GM19240 (cell line): ENCODE measurements around the gene APP.

Experiments
- DNase-seq: peaks from one replicate; pipeline ENCODE4 v3.0.0; 2011; ENCODE audit warnings: low spot score; ENCODE audit not compliant: insufficient read length

The APP gene

DNA sequence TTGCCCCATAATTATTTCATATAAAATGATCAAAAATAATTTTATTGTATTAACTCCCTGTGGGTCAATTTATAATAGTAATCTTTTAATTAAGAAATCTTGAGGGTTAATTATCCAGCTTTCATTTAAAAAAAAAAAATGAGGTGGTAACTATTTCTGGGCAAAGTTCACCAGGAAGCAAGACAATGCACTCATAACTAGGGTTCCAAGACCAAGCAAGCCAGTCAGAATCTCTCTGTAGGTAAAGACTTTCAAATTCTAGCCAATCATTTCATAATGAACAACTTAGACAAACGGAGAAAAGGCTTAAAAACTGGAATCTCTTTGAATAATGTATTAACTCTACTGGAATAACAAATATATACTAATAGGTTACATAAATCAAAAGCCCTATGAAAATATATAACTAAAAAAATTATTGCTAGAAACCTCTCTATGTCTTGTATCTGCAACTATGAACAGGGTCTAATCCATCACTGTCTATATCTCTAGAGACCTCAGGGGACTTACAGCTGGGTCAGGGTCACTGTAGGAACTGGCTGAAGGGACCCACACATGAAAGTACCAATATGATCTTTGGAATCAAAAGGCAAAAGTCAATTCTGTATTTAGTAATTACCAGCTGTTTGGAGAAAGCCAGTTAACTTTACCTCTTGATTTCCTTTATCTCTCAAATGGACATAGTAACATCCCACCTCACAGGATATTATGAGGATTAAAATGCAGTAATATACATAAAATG is 43.3 kb downstream of the APP start:
- no peak for DNase-seq

DNA sequence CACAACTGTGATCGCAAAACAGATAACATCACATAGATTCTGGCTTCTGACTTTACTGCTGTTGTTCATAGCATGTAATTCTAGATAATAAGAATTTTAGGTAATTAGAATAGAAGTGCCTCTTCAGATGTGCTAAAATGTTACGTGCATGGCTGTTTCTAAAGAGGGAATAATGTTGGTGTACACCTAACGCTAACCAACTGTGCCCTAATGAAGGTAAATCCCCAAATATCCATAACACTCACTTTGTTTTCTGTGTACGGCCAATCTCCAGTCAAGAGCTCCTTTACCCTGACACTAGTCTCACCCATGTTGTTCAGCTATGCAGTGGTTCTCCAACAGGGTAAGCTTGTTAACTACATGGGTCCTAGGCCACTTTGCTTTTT is 44.4 kb downstream of the APP start:
- no peak for DNase-seq

DNA sequence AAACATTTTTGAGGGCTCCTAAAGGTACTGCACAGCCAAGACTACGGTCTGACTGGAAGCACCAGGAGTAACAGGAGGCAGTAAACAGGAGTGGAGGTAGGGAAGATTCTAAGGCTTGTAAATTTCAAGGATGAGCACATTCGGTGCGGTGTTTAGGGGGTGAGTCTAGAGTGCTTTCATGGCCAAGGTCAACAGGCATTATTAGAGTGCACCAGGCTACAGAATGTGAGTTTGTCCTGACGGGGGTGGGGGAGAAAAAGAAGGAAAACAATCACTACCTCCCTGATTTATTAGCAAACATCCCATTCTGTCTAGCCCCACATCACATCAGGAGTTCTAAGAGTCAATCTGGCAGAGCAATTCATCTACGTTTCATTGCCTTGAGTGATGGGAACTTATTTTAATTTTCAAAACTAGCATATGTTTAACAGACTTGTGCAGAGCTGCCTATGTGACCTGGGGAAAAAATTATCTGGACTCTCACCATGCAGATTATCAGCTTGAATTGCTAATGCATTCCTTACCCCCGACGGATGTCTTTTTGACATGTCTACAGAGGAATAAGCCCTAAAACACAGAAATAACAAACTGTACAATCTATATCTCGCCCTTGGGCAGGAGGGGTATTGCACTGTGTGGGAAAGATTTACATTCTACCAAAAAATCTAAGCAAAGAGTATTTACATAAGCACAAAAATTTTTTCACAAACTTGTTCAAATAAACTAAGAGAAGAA is 45.0 kb downstream of the APP start:
- DNase-seq, result no peak

DNA sequence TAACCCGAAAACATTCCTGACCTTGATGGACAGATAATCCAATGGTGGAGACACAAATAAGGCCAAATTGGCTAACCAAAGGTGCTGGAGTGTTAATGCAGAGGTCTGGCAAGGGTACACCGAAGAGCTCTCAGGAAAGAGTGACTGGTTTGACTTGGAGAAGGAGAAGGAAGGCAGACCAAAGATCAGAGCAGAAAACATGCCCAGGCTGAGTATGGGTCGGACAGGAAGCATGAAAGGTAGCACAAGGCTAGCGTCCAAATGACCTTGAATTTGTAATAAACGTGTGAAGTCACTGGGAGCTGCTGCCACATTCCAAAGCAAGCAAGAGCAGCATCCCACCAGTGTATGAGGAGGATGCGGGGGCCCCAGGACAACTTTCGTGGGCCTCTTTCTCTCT is 45.7 kb downstream of the APP start:
- no peak for DNase-seq

DNA sequence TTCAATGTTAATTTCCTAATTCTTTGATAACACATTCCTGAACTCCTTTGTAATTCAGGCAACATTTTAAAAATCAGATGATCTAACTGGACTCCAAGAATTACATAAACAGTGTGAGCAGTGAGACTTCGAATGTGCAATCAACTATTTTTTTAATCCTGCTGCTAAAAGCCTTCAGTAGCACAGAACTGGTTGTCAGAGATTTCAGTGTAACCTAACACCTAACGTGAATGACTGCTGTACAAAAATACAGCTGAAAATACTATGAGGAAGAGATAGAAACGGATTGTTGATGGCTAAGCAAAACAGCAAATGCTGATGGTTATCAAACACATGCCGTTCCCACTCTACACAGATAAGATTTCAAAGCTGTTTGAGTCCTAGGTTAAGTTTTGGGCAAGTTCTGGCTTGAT is 46.1 kb downstream of the APP start:
- no peak for DNase-seq

DNA sequence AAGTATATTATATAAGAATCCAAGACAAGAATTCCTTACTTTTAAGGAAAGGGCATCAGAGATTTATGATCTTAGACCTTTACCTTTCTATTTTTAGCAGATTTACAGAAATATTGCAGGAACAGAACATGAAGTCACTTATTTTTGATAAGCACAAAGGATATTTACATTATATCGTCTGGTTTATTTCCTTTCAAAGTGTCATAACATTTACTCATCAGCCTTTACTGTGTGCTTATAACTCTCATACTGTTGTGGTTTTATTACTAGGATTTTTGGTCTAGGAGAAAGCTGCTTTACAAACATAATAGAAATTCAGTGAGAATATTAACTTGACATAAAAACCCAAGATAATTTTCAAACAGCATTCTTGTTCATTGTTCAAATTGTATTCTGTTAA is 47.6 kb downstream of the APP start:
- no peak for DNase-seq

DNA sequence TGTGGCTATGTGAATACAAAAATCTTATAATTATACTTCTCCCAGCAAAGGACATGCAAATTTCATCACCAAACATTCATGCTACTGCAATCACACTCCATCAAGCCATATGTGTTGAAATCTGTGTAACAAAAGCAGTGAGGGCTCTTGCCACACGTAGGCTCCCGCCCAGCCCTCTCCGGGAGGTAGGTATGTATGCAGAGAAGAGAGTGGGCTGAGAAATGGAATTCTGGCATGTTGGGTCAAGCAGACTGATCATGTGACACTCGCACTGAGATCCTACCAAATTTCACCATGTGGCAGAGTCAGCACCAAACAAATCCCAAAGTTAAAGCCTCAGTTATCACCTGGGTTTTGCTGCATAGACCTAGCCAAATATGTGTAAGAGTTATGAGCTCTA is 49.7 kb downstream of the APP start:
- no peak for DNase-seq

DNA sequence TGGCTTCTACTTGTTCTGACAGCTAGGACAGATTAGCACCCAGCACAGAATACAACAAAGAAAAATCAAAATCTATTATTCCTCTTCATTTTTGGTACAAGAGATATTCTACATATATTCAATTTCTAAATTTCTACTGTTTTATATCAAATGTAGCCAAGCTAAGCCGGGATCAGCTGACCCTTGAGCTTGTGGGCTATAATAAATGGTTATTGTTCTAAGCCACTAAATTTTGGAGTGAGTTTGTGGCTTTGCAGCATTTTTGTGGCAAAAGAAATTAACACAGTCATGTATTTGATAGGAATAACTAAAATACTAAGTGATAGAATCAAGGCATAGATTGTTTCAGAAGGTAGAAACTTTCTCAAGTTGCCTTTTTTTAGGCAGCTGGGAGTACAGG is 50.7 kb downstream of the APP start:
- no peak for DNase-seq

DNA sequence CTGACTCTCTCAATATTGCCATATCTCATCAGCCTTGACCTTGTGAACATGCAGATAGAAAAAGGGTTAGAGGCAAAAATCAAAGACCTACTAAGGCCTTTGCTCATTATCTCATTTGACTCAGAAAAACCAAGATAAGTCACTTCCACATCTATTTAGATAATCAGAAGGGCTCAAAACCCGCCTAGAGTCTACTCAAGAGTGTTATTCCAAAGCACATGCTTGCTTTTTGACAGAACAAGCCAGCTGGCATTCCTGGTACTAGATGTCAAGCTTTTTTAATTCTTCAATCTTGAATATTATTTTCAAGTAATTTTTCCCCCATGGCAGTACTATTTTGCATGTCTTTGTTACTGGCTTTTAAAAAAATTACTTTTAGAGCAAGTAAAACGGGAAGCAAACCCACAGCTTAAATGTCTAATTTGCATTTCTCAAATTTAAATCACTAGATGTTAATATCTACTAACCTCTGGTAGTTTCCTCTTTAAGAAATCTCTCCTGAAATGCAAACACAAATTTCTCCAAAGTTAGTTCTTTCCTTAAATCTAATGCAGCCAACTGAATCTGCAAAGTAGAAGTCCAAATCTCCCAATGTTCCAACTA is 51.5 kb downstream of the APP start:
- DNase-seq, result no peak

DNA sequence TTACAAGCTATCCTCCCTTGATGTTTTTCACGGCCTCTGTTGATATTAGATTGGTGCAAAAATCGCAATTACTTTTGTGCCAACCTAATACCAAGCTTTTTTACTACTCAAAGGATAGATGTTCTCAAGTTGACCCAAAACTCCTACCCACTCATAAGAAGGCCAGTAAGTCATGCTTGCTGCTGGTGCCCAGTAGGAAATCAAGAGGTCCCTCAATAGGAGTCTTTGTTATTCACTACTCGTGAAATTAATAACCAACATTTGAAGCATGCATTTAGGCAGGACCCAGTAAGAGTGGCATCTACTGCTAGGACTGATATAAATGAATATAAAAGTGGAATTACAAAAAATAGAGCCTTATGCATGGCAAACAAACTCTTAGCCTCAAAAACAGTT is 52.6 kb downstream of the APP start:
- DNase-seq, result no peak

DNA sequence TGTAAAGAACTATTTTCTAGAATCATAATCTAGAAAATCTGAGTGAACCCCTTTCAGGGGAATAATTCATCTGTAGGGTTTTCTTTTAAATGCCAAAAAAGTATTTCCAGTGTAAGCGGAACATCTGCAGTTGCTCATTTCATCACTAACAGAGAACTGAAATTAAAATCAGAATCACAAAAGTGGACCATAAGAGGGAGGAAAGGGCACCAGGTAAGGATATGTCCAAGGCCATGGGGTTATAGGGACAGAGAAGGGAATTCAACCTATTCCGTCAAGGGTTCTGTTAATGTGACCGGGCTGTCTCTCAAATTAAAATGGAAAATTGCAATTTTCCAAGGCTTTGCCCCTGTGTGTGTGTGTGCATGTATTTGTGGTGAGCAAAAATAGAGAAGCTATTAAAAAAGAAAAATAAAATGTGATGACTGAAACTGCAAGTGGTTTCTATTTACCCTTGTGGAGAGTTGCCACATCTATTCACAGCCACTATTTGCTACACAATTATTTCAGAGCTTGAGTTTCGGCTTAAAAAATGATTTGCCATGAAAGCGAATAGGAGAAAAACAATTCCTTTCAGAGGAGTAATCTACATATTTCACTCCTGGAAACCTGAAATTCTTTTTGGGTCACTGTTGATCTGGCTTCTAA is 53.1 kb downstream of the APP start:
- no peak for DNase-seq

DNA sequence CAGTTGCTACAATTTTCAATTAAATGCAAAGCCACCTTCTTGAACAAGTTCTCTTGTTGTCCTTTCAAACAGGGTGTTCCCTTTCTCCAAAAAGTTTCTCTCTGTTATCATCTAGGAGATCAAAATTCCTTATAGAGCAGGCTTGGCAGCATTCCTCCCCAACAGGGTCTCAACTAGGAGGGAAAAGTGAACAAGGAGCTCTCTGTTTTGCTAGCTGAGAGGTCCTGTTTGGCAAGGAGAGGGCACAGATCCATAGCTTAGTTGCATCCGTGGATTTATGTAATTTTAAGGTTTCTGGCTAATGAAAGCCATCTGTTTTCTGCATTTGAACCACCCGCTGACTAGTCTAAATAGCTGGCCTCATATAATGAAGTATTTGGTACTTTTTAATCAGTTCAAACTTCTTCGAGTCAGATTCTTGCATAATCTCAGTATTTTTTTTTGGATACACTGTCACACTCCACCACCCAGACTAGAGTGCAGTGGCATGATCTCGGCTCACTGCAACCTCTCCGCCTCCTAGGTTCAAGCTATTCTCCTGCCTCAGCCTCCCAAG is 54.0 kb downstream of the APP start:
- no peak for DNase-seq

DNA sequence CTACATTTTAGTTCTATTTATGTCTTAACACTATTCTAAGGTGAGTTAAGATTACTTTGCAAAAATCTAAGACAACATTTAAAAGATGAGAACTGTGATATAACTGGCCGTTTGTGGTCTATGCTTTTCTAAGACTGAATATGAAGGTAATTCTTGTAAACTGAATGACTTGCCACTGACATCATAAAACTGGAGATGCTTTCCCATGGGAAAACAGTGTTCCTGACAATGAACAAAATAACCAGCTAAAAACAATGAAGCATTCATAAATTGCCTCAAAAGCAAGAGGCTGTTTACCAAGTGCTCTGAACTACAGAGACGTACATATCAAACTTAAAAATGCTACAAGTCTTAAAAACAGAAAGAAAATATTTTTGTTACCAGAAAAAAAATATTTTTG is 54.7 kb downstream of the APP start:
- no peak for DNase-seq

DNA sequence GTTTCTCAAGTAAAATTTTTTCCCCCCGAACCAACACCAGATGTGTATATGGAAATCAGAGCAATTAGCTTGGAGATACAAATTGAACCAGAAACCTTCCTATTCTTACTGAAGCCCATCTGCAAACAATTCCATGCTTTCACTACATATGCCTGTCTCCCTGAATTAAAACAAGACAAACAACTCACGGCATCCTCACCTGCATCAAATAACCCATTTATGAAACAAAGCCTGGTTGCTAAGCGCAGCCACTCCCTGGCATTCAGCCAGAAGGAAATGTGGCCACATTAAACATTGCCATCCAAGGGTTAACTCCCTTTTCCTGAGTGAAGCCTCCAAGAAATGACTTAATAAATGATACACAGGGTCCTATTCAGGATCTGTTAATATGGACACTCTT is 55.3 kb downstream of the APP start:
- DNase-seq, result no peak

DNA sequence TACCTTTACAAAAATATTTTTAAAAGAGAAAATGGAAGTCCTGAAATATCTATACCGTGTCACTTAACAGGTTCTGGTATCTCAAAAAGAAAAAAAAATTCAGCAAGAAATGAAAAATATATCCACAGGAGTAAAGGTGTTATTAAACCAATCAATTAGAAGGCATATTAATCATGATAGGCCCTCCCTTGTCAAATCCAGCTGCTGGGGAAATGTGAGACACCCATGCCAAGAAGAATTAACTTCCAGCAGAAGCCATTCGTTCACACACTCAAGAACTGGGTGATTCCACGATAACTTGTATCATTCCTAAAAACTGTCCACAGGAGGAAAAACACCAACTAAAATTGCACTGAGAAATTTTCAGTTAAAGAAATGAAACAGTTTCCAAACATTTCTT is 57.6 kb downstream of the APP start:
- DNase-seq, result no peak

DNA sequence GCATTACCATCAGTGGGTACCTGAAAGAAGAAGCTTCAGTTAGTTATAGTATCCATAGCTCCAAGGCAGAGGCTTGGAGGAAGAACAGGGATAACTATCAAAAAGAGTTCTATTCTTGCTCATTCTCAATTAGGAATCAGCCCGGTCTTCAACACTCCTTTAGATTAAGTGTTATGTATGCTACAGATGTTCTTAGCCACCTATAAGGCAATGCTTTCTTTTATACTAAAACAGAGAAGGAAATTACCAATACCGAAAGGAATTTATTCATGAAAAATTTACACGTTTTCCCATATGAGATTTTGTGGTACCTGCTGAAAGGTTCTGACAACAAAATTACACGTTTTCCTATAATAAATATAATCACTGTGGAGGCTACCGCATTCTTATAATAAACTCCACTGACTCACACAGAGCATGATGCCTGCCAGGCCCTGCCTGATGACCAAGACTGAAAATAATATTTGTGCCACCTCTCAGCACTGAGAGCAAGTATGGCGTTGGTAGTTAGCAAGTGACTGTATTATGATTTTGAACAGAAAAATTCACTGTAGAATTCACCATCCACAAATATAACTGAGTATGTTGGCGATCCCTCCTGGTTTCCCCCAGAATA is 58.3 kb downstream of the APP start:
- DNase-seq, result no peak

DNA sequence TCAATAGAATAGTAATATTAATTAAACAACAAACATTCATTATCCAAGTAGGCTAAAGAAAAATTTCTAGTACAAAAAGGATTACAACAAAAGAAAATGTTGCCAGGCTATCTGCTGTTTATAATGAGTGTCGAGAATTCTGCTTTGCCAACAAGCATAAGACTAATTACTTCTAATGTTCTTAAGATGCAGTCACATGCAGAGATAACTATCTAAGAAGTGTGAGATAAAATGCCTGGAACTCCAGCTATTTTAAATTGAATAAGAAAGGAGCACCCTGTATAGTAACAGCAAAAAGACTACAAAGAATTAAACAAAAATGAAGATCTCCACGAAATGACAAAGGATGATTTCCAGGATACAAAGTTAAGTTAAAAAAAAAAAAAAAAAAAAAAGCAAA is 59.9 kb downstream of the APP start:
- DNase-seq, result no peak

DNA sequence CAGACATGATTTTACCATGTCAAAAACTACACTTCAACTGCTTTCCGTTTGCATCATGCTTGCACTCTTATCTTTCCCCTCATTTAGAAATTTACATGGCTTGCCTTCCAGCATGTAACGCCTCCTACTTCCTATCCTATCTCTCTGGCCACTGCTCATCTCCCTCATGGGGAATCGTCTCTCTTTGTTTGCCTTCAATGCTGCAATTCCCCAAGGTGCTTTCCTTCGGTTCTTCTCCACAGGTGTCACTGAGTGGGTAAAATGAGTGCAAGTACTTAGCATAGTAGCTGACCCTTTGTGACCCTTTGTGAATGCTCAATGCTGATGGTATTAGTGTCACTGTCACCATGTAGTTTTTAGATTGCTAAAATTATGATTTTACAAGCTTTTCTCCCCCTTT is 63.1 kb downstream of the APP start:
- no peak for DNase-seq

DNA sequence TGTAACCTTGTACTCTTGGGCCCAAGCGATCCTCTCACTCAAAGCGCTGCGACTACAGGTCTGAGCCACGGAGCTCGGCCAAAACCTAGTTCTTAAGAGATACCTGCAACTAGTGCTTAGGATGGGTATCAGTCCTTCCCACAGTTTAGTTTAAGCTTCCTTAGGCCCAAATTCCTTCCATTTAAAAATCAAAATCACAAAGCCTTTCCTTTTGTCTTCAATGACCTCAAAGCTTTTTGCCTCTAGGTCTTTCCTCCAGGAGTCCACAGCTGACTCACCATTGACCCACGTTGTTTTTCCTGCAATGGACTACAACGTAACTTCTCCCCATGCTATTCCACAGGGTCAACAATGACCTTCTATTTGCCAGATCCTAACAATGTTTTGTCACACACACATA is 64.0 kb downstream of the APP start:
- DNase-seq, result no peak

DNA sequence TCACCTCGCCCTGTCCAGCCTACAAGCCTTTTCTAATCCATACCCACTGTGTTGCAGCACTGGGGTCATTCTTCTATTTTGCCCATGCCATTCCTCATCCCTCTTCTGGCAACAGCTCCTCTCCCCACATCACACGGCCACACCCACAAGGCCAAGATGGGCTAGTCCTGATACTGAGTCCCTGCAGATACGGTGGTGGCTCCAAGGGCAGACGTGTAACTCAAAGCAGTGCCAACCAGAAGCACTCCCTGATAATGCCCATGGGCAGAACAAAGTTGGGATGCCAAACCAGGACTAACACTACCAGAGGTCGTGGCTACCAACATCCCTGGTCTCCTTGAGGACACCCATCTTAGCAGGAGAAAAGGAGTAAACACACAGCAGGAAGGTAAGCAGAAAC is 64.8 kb downstream of the APP start:
- DNase-seq, result no peak

DNA sequence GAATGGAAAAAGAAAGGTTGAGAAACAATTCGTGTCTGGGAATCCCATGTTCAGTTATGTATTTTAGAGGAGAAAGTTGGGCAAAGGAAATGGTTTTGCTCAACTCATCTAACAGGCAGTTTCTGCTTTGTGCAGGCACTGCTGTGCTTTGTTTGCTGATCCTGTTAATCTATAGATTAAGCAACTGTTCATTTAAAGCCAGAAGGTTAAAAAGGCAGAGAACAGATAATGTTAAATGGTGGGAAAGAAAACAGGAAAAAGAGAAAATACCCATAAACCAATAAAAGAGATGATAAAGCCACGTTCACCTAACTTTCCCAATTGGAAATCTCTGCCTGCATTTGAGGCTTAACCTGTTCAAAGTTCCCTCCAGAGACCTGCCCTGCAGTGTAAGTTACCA is 70.0 kb downstream of the APP start:
- no peak for DNase-seq
